HG03159 (cell line): ENCODE results near the gene CFAP97D2.
"Not testable (repeated sequence)": the region's sequence is repeated elsewhere in the genome, so short reads cannot be mapped to it uniquely, and the experiment has no call there.

Experiments used
- ATAC-seq: cut with Tn5 transposase; IDR thresholded peaks from one replicate; pipeline ENCODE4 v1.9.1; 2021; ENCODE audit warnings: mild to moderate bottlenecking, moderate library complexity; ENCODE audit not compliant: unreplicated experiment

The CFAP97D2 gene

GRCh38 chr13:114231886-114232285 is 52.8 kb downstream of the CFAP97D2 start:
- ATAC-seq = no peak

- ATAC-seq = no peak
These were observed 55.2 kb downstream of the CFAP97D2 start for GRCh38 chr13:114234266-114234644.

GRCh38 chr13:114234645-114235421 is 55.8 kb downstream of the CFAP97D2 start, which contains the start of gene CDC16:
CDC16 (plus strand) TSS chr13:114234897; CDS start chr13:114235085, 188 bp downstream.
- peak; percentile 91 for ATAC-seq

- no peak for ATAC-seq
These were observed 56.6 kb downstream of the CFAP97D2 start for GRCh38 chr13:114235697-114236096.

GRCh38 chr13:114236227-114236626 is 57.2 kb downstream of the CFAP97D2 start:
- ATAC-seq = no peak

GRCh38 chr13:114237415-114238112 is 58.5 kb downstream of the CFAP97D2 start:
- no peak for ATAC-seq

GRCh38 chr13:114241918-114242317 is 62.9 kb downstream of the CFAP97D2 start:
- no peak for ATAC-seq

- no peak for ATAC-seq
These were observed 64.9 kb downstream of the CFAP97D2 start for GRCh38 chr13:114243971-114244370.

GRCh38 chr13:114244637-114245036 is 65.6 kb downstream of the CFAP97D2 start:
- no peak for ATAC-seq

- ATAC-seq = no peak
These were observed 69.0 kb downstream of the CFAP97D2 start for GRCh38 chr13:114248011-114248410.

GRCh38 chr13:114249077-114249476 is 70.0 kb downstream of the CFAP97D2 start:
- ATAC-seq = no peak

- ATAC-seq = not testable (repeated sequence)
These were observed 72.8 kb downstream of the CFAP97D2 start for GRCh38 chr13:114251639-114252440.

GRCh38 chr13:114256547-114256946 is 77.5 kb downstream of the CFAP97D2 start:
- ATAC-seq = no peak

- ATAC-seq = no peak
These were observed 78.0 kb downstream of the CFAP97D2 start for GRCh38 chr13:114257014-114257413.

- ATAC-seq = no peak
These were observed 79.5 kb downstream of the CFAP97D2 start for GRCh38 chr13:114258589-114258988.

- no peak for ATAC-seq
These were observed 80.3 kb downstream of the CFAP97D2 start for GRCh38 chr13:114259374-114259773.

GRCh38 chr13:114259974-114260373 is 80.9 kb downstream of the CFAP97D2 start:
- peak; percentile 44 for ATAC-seq

GRCh38 chr13:114260814-114261213 is 81.8 kb downstream of the CFAP97D2 start:
- ATAC-seq = no peak

- ATAC-seq = no peak
These were observed 82.4 kb downstream of the CFAP97D2 start for GRCh38 chr13:114261328-114261965.

GRCh38 chr13:114263578-114263977 is 84.5 kb downstream of the CFAP97D2 start:
- ATAC-seq = no peak

GRCh38 chr13:114264313-114264712 is 85.3 kb downstream of the CFAP97D2 start:
- ATAC-seq = not testable (repeated sequence)
